Activated naive CD8-positive, alpha-beta T cell treated with anti-CD3 and anti-CD28 coated beads for 36 hours (primary cell): Measurements from ENCODE around the gene OBI1. TPM values are rescaled to one million over a fixed set of nuclear protein-coding genes. Genes with fewer than 3 reads are reported as not detected.
A peak's percentile ranks its signal among the peaks of the same experiment; 100 is the strongest.

Source experiments
- DNase-seq: peaks from one replicate; pipeline ENCODE4 v3.0.0; 2021
- H3K27ac Mint-ChIP-seq: one replicate; pipeline ENCODE4 v1.8.0; 2022; ENCODE audit warnings: mild to moderate bottlenecking, moderate library complexity, mixed read lengths
- H3K27me3 Mint-ChIP-seq: one replicate; pipeline ENCODE4 v1.8.0; 2022; ENCODE audit warnings: mild to moderate bottlenecking, mixed read lengths
- H3K36me3 Mint-ChIP-seq: one replicate; pipeline ENCODE4 v1.8.0; 2021; ENCODE audit warnings: mild to moderate bottlenecking, mixed read lengths
- H3K4me1 Mint-ChIP-seq: one replicate; pipeline ENCODE4 v1.8.0; 2021; ENCODE audit warnings: mixed read lengths
- H3K4me3 Mint-ChIP-seq: one replicate; pipeline ENCODE4 v1.8.0; 2022; ENCODE audit warnings: mild to moderate bottlenecking, moderate library complexity, mixed read lengths
- H3K9me3 Mint-ChIP-seq: one replicate; pipeline ENCODE4 v1.8.0; 2022; ENCODE audit warnings: mixed read lengths
- total RNA-seq, 2 experiments: library from RNA; stranded (reverse); gene quantifications; one replicate each; pipeline ENCODE4 v1.2.3, GENCODE V29; 2021

OBI1 gene, protein sequence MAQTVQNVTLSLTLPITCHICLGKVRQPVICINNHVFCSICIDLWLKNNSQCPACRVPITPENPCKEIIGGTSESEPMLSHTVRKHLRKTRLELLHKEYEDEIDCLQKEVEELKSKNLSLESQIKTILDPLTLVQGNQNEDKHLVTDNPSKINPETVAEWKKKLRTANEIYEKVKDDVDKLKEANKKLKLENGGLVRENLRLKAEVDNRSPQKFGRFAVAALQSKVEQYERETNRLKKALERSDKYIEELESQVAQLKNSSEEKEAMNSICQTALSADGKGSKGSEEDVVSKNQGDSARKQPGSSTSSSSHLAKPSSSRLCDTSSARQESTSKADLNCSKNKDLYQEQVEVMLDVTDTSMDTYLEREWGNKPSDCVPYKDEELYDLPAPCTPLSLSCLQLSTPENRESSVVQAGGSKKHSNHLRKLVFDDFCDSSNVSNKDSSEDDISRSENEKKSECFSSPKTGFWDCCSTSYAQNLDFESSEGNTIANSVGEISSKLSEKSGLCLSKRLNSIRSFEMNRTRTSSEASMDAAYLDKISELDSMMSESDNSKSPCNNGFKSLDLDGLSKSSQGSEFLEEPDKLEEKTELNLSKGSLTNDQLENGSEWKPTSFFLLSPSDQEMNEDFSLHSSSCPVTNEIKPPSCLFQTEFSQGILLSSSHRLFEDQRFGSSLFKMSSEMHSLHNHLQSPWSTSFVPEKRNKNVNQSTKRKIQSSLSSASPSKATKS
- total RNA-seq, result 10 to 100 TPM; 23.0 to 24.9 TPM

- H3K4me1 Mint-ChIP-seq, result peaks cover 34% of the 10 kb centered on the region
- DNase-seq, result peak; percentile 91
- H3K27ac Mint-ChIP-seq, result peak within 1 kb of the TSS; percentile 96
- H3K27me3 Mint-ChIP-seq, result no peaks in the 10 kb centered on the region
- peaks cover 2% of the 10 kb centered on the region for H3K9me3 Mint-ChIP-seq
- H3K4me3 Mint-ChIP-seq, result peak within 1 kb of the TSS; percentile 94
- H3K36me3 Mint-ChIP-seq, result peaks cover 21% of the 10 kb centered on the region
Observed at GRCh38 chr13:78658630-78659449, at the start of gene OBI1. Gene OBI1 (minus strand): TSS chr13:78659155. CDS start chr13:78659120, 35 bp downstream.

DNA sequence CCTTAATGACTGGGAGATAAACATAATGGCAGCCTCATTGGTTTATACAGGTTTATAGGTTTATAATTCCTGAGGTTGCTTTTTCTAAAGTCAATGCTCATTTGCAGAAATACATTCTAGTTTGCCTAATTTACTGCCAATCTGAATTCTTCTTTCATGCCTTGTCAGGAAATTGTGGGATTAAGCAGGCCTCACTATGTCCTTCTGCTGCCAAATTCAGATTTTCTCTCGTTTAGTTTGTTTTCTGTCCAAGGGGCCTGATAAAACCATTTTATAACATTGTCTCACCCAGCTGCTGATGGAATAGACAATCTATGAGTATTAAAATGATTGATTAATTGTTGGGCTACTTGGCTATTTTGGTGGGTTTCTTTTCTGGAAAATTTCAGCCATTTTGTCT, 42.4 kb upstream of the OBI1 start:
- no peak for DNase-seq
- Mint-ChIP-seq H3K27ac (no peak overlapping the region), H3K4me3 (no peak overlapping the region), H3K9me3 (peaks cover 5% of the 10 kb centered on the region), H3K27me3 (peaks cover 31% of the 10 kb centered on the region), H3K4me1 (no peaks in the 10 kb centered on the region), H3K36me3 (peaks cover 4% of the 10 kb centered on the region)

DNA sequence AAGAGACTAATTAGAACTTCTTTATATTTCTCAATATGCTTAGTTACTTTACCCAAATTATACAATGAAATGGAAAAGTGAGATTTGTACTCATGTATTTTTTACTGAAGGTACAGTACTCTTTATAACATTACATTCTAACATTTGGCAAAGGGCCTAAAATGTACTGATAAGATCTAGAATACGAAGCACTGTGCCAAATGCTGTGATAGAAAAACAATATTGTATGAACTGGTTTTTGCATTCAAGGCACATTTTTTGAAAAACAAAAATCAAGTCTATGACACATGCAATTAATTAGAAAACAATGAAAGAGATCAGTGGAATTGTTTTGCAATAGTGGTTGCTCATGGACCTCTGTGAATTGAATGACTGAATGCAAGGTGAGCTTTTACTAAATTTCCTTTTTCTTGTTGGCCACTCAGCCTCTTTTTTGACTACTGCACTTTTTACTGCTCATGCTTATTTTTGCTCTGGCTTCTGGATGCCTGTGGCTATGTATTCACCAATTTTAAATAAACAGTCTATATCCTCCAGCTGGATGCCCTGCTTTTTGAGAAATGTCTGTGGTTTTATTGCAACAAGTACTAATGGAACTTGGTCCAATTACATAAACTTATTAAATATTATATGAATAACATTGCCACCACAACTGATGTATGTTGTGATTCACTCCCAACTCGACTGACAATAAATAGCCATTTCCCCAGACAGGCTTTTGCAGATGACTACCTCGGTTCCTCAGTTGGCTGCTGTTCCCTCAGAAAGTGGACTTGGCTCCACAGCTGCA, 41.4 kb upstream of the OBI1 start:
- no peak overlapping the region for H3K27ac Mint-ChIP-seq
- peaks cover 35% of the 10 kb centered on the region for H3K27me3 Mint-ChIP-seq
- H3K36me3 Mint-ChIP-seq, result peaks cover 4% of the 10 kb centered on the region
- H3K9me3 Mint-ChIP-seq, result peaks cover 5% of the 10 kb centered on the region
- H3K4me3 Mint-ChIP-seq, result no peak overlapping the region
- no peak for DNase-seq
- no peaks in the 10 kb centered on the region for H3K4me1 Mint-ChIP-seq

- no peak for DNase-seq
- no peaks in the 10 kb centered on the region for H3K36me3 Mint-ChIP-seq
- H3K4me3 Mint-ChIP-seq, result no peak overlapping the region
Observed at GRCh38 chr13:78689011-78689410, 30.1 kb upstream of the OBI1 start.

GRCh38 chr13:78686461-78686860, 27.5 kb upstream of the OBI1 start:
- no peaks in the 10 kb centered on the region for H3K36me3 Mint-ChIP-seq

More at GRCh38 chr13:78689011-78689410, 30.1 kb upstream of the OBI1 start:
- Mint-ChIP-seq H3K27me3 (peaks cover 3% of the 10 kb centered on the region), H3K27ac (no peak overlapping the region), H3K4me1 (no peaks in the 10 kb centered on the region), H3K9me3 (no peaks in the 10 kb centered on the region)

GRCh38 chr13:78680576-78681350, 21.8 kb upstream of the OBI1 start:
- Mint-ChIP-seq H3K9me3 (no peaks in the 10 kb centered on the region), H3K4me3 (no peak overlapping the region), H3K4me1 (no peaks in the 10 kb centered on the region), H3K27ac (no peak overlapping the region), H3K36me3 (no peaks in the 10 kb centered on the region), H3K27me3 (peaks cover 16% of the 10 kb centered on the region)
- DNase-seq, result no peak

More at GRCh38 chr13:78686461-78686860, 27.5 kb upstream of the OBI1 start:
- Mint-ChIP-seq H3K4me3 (no peak overlapping the region), H3K27me3 (peaks cover 16% of the 10 kb centered on the region), H3K4me1 (no peaks in the 10 kb centered on the region), H3K27ac (no peak overlapping the region), H3K9me3 (no peaks in the 10 kb centered on the region)
- no peak for DNase-seq

- Mint-ChIP-seq H3K27me3 (peaks cover 16% of the 10 kb centered on the region), H3K4me3 (no peak overlapping the region), H3K27ac (no peak overlapping the region), H3K4me1 (no peaks in the 10 kb centered on the region), H3K36me3 (no peaks in the 10 kb centered on the region), H3K9me3 (no peaks in the 10 kb centered on the region)
- DNase-seq, result no peak
Observed at GRCh38 chr13:78680115-78680561, 21.2 kb upstream of the OBI1 start.

DNA sequence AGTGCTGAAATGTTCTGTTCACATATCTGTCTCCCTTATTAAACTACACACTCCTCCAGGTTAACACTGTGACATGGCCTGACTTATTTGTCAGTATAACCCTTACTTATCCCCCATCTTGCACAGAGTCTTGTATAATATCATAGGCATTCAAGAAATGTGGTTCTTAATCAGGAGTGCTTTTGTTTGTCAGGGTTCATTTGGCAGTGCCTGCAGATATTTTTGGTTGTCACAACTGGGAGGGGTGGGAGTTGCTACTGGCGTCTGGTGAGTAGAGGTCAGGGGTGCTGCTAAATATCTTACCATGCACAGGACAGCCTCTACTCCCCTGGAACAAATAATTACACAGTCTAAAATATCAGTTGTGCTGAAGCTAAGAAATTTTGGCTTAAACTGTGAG, 20.4 kb upstream of the OBI1 start:
- Mint-ChIP-seq H3K9me3 (no peaks in the 10 kb centered on the region), H3K27ac (no peak overlapping the region), H3K4me1 (no peaks in the 10 kb centered on the region), H3K27me3 (peaks cover 16% of the 10 kb centered on the region), H3K4me3 (no peak overlapping the region), H3K36me3 (no peaks in the 10 kb centered on the region)
- DNase-seq, result no peak

GRCh38 chr13:78675112-78675511, 16.2 kb upstream of the OBI1 start:
- Mint-ChIP-seq H3K9me3 (no peaks in the 10 kb centered on the region), H3K4me1 (no peaks in the 10 kb centered on the region), H3K27me3 (peaks cover 6% of the 10 kb centered on the region), H3K4me3 (no peak overlapping the region), H3K27ac (no peak overlapping the region), H3K36me3 (no peaks in the 10 kb centered on the region)
- no peak for DNase-seq

DNA sequence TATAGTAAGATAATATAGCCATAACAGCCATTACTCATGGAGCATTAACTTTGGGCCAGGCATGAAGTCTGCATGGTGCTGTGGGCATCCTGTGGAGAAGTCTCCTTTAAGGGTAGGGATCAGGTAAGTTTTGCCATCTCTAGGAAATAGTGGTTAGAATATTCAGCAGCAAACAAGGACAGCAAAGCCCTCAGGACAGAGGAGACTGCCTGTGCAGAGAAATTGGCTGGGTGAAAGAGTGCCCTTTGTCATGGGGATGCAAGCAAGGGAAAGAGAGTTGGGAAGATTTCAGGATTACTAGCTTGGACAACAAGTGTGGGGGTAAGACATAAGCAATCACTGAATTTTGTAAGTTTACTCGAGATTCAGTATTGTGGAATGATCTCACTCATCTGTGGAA, 15.7 kb upstream of the OBI1 start:
- H3K27ac Mint-ChIP-seq, result no peak overlapping the region
- H3K4me3 Mint-ChIP-seq, result no peak overlapping the region

DNA sequence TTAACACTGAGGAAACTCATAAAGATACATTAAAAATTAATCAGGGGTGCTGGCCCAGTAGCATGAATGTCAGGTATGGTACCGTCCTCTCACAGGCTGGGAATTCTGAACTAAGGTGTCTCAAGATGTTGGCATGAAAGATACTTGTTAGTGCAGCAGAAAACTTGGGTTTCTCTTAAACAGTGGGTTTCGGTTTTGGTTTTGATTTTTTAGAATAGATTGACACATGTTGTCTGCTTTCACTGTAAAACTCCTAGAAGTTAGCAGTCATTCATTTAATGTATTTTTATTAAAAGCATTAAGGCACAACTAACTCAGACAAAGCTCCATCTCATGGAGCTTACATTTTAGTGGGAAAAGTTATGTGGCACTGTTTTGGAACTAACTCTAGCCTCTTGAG, 3.5 kb upstream of the OBI1 start:
- DNase-seq, result no peak
- Mint-ChIP-seq H3K4me3 (no peak overlapping the region), H3K27ac (no peak overlapping the region), H3K9me3 (peaks cover 2% of the 10 kb centered on the region), H3K27me3 (no peaks in the 10 kb centered on the region), H3K4me1 (peaks cover 21% of the 10 kb centered on the region), H3K36me3 (peaks cover 8% of the 10 kb centered on the region)

More for the DNA sequence above, 15.7 kb upstream of the OBI1 start:
- DNase-seq, result no peak
- peaks cover 6% of the 10 kb centered on the region for H3K27me3 Mint-ChIP-seq
- no peaks in the 10 kb centered on the region for H3K9me3 Mint-ChIP-seq
- no peaks in the 10 kb centered on the region for H3K4me1 Mint-ChIP-seq
- H3K36me3 Mint-ChIP-seq, result no peaks in the 10 kb centered on the region

DNA sequence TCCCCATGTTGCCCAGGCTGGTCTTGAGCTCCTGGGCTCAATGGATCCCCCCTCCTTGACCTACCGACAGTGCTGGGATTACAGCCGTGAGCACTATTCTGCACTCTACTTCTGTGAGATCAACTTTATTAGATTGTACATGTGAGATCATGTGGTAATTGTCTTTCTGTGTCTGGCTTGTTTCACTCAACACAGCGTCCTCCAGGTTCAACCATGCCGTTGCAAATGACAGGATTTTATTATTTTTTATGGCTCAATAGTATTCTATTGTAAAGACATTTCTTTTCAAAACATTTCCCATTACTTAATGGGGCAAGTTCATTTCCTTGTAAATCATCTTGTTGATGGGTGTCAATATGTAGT, 1.5 kb upstream of the OBI1 start:
- H3K27ac Mint-ChIP-seq, result peak overlapping the region; percentile 96
- H3K27me3 Mint-ChIP-seq, result no peaks in the 10 kb centered on the region
- H3K36me3 Mint-ChIP-seq, result peaks cover 14% of the 10 kb centered on the region
- peaks cover 28% of the 10 kb centered on the region for H3K4me1 Mint-ChIP-seq
- no peak for DNase-seq
- H3K9me3 Mint-ChIP-seq, result peaks cover 2% of the 10 kb centered on the region
- H3K4me3 Mint-ChIP-seq, result peak overlapping the region; percentile 94

- Mint-ChIP-seq H3K9me3 (peaks cover 2% of the 10 kb centered on the region), H3K27ac (peak overlapping the region; percentile 96)
Observed at GRCh38 chr13:78659732-78660494, 958 bp upstream of the OBI1 start.

More at GRCh38 chr13:78659732-78660494, 958 bp upstream of the OBI1 start:
- DNase-seq, result peak; percentile 8
- H3K4me3 Mint-ChIP-seq, result peak overlapping the region; percentile 94
- H3K36me3 Mint-ChIP-seq, result peaks cover 19% of the 10 kb centered on the region
- H3K4me1 Mint-ChIP-seq, result peaks cover 32% of the 10 kb centered on the region
- H3K27me3 Mint-ChIP-seq, result no peaks in the 10 kb centered on the region
